HCEC 1CT (cell line): Measurements from ENCODE around the gene PDE4D.
A peak's percentile ranks its signal among the peaks of the same experiment; 100 is the strongest.
"Not testable (repeated sequence)": the region's sequence is repeated elsewhere in the genome, so short reads cannot be mapped to it uniquely, and the experiment has no call there.

ENCODE experiments used
- DNase-seq: peaks from one replicate; pipeline ENCODE4 v3.0.0-alpha.2; 2017

Gene PDE4D

GRCh38 chr5:59090323-59090722, 803.2 kb downstream of the PDE4D start:
- DNase-seq, result no peak

GRCh38 chr5:59089767-59090166, 803.8 kb downstream of the PDE4D start:
- no peak for DNase-seq

- DNase-seq, result no peak
Measured at GRCh38 chr5:59088546-59088945, 805.0 kb downstream of the PDE4D start.

- no peak for DNase-seq
Measured at GRCh38 chr5:59086024-59086423, 807.5 kb downstream of the PDE4D start.

GRCh38 chr5:59081693-59082092, 811.8 kb downstream of the PDE4D start:
- no peak for DNase-seq

GRCh38 chr5:59079622-59080620, 813.6 kb downstream of the PDE4D start:
- peak; percentile 98 for DNase-seq

GRCh38 chr5:59071755-59072549, 821.6 kb downstream of the PDE4D start:
- no peak for DNase-seq

- peak; percentile 96 for DNase-seq
Measured at GRCh38 chr5:59069438-59070079, 824.0 kb downstream of the PDE4D start.

GRCh38 chr5:59067956-59068656, 825.4 kb downstream of the PDE4D start:
- peak; percentile 57 for DNase-seq

- DNase-seq, result peak; percentile 92
Measured at GRCh38 chr5:59066367-59067163, 827.0 kb downstream of the PDE4D start.

- DNase-seq, result peak; percentile 85
Measured at GRCh38 chr5:59065554-59065953, 828.0 kb downstream of the PDE4D start.

- no peak for DNase-seq
Measured at GRCh38 chr5:59064293-59064692, 829.2 kb downstream of the PDE4D start.

GRCh38 chr5:59062986-59063683, 830.4 kb downstream of the PDE4D start:
- peak; percentile 65 for DNase-seq

- peak; percentile 51 for DNase-seq
Measured at GRCh38 chr5:59061377-59061776, 832.1 kb downstream of the PDE4D start.

GRCh38 chr5:59058969-59059687, 834.4 kb downstream of the PDE4D start:
- no peak for DNase-seq

- no peak for DNase-seq
Measured at GRCh38 chr5:59058237-59058636, 835.3 kb downstream of the PDE4D start.

GRCh38 chr5:59056599-59056998, 836.9 kb downstream of the PDE4D start:
- DNase-seq, result not testable (repeated sequence)

- no peak for DNase-seq
Measured at GRCh38 chr5:59055745-59056448, 837.6 kb downstream of the PDE4D start.

GRCh38 chr5:59054963-59055528, 838.5 kb downstream of the PDE4D start:
- DNase-seq, result no peak
